ENCODE measurements around the gene PCGF2.

Gene PCGF2

GRCh38 chr17:38729886-38730525 lies 18.1 kb downstream of the PCGF2 start, which contains the start of gene CISD3 (continued):
- TF ChIP-seq ZSCAN18 (tag by site-specific recombination; IDR thresholded peaks at IDR 0.05) = no peak
- no peak for TF ChIP-seq PRDM1 (tag by site-specific recombination; IDR thresholded peaks at IDR 0.05)
- TF ChIP-seq ELK4 (IDR thresholded peaks at IDR 0.05; ENCODE audit: borderline replicate concordance, low read depth, low read length) = no peak
- no peak for TF ChIP-seq ZNF324 (tag by site-specific recombination; IDR thresholded peaks at IDR 0.05)
- TF ChIP-seq MZF1 (tag by site-specific recombination; IDR thresholded peaks at IDR 0.05; ENCODE audit: borderline replicate concordance) = no peak
- TF ChIP-seq ZNF654 (tag by site-specific recombination; IDR thresholded peaks at IDR 0.05; ENCODE audit: low read depth) = no peak
- TF ChIP-seq ZNF146 (tag by site-specific recombination; IDR thresholded peaks at IDR 0.05) = no peak
- peak; percentile 45; the same call in 1 of the 2 replicates for TF ChIP-seq ZNF596 (tag by site-specific recombination; IDR thresholded peaks at IDR 0.05)
- TF ChIP-seq ZNF211 (tag by site-specific recombination; IDR thresholded peaks at IDR 0.05; ENCODE audit: low read depth) = no peak
- TF ChIP-seq ZNF433 (tag by site-specific recombination; IDR thresholded peaks at IDR 0.05; ENCODE audit: low read depth) = no peak
- no peak for TF ChIP-seq ZNF658 (tag by site-specific recombination; IDR thresholded peaks at IDR 0.05)
- TF ChIP-seq SETDB1 (IDR thresholded peaks at IDR 0.05; ENCODE audit: insufficient read length, low read length) = no peak
- peak; percentile 31; the same call in 1 of the 2 replicates for TF ChIP-seq ZIC2 (tag by site-specific recombination; IDR thresholded peaks at IDR 0.05)
- no peak for TF ChIP-seq ZNF624 (tag by site-specific recombination; IDR thresholded peaks at IDR 0.05)
- no peak for TF ChIP-seq TRIM28 (IDR thresholded peaks at IDR 0.05; ENCODE audit: borderline replicate concordance, low read length)
- TF ChIP-seq ZBTB26 (tag by site-specific recombination; optimal IDR thresholded peaks at IDR 0.05) = peak; percentile 55
- TF ChIP-seq HIC1 (tag by site-specific recombination; IDR thresholded peaks at IDR 0.05) = no peak
- TF ChIP-seq ZNF488 (tag by site-specific recombination; IDR thresholded peaks at IDR 0.05) = no peak
- no peak; the same call in 1 of the 2 replicates for TF ChIP-seq PRDM10 (tag by site-specific recombination; IDR thresholded peaks at IDR 0.05)
- TF ChIP-seq ZNF544 (tag by site-specific recombination; IDR thresholded peaks at IDR 0.05) = no peak
- no peak for TF ChIP-seq KLF1 (tag by site-specific recombination; IDR thresholded peaks at IDR 0.05)
- TF ChIP-seq ZNF48 (tag by site-specific recombination; IDR thresholded peaks at IDR 0.05) = no peak
